ENCODE results near the gene SOCS4.

DNA sequence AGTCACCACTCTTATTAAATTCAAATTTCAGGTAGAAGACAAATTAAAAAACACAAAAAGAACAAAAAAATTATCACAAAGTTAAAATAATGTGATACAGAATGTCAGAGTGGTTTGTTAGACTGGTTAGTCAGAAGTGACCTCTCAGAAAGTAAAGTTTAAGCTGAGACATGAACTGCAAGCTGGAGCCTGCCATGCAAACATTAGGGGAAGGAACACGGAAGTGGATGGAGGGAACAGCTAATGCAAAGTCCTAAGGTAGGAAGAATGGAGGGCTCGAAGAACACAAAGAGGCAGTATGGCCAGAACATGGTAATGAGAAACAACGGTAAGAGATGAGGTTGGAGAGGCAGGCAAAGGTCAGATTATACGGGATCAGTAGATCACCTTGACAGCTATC is 41.9 kb upstream of the SOCS4 start:
- TF ChIP-seq POLR2A (IDR thresholded peaks at IDR 0.05; ENCODE audit: low read depth) (no peak), POLR2AphosphoS5 (IDR thresholded peaks at IDR 0.05) (no peak), EP300 (IDR thresholded peaks at IDR 0.05) (no peak)
- TF ChIP-seq, protein P1, sequence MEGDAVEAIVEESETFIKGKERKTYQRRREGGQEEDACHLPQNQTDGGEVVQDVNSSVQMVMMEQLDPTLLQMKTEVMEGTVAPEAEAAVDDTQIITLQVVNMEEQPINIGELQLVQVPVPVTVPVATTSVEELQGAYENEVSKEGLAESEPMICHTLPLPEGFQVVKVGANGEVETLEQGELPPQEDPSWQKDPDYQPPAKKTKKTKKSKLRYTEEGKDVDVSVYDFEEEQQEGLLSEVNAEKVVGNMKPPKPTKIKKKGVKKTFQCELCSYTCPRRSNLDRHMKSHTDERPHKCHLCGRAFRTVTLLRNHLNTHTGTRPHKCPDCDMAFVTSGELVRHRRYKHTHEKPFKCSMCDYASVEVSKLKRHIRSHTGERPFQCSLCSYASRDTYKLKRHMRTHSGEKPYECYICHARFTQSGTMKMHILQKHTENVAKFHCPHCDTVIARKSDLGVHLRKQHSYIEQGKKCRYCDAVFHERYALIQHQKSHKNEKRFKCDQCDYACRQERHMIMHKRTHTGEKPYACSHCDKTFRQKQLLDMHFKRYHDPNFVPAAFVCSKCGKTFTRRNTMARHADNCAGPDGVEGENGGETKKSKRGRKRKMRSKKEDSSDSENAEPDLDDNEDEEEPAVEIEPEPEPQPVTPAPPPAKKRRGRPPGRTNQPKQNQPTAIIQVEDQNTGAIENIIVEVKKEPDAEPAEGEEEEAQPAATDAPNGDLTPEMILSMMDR (IDR thresholded peaks at IDR 0.05) = no peak
